ENCODE results near the gene PIEZO2. TPM values are rescaled to one million over a fixed set of nuclear protein-coding genes. Genes with fewer than 3 reads are reported as not detected.

Gene PIEZO2
- total RNA-seq, 1 donor from 2014 or later: 5.3 TPM

DNA sequence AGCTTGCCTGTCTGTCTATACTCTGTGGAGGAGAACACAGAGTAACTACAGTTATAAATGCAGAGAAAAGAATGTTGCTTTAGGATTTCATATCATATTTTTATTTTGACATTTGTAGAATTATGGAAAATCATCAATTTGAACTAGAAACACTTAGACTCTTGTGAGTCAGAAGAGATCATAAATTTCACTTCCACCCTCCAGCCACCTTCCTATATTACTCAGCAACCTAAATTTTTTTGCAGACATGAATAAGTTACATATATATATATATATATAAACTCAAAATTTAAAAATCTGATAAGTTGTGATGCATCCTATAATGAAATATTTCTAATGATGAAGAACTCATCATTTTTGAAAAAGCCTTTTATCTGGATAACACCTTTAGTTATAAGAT is 172.3 kb downstream of the PIEZO2 start:
- Histone ChIP-seq H3K27me3 (ENCODE audit: insufficient read depth, low read length) (no peaks in the 10 kb centered on the region), H3K9me3 (ENCODE audit: insufficient read depth, low read depth, low read length) (no peaks in the 10 kb centered on the region), H3K4me3 (ENCODE audit: insufficient read depth, low read depth, low read length) (no peak overlapping the region), H4K20me1 (ENCODE audit: insufficient read depth, low read length) (no peaks in the 10 kb centered on the region), H3K9ac (ENCODE audit: low read length) (no peak overlapping the region), H3K4me2 (ENCODE audit: low read length) (no peak overlapping the region), H3K79me2 (ENCODE audit: insufficient read depth, low read length) (no peaks in the 10 kb centered on the region), H3K27ac (ENCODE audit: low read depth, low read length) (no peak overlapping the region), H3K4me1 (ENCODE audit: insufficient read depth, low read length) (no peaks in the 10 kb centered on the region), H3K36me3 (ENCODE audit: insufficient read depth, low read length) (no peaks in the 10 kb centered on the region), H2AFZ (ENCODE audit: low read depth, low read length) (no peak overlapping the region)
- H3K27ac Mint-ChIP-seq (ENCODE audit: unreplicated experiment): no peak overlapping the region
- H3K27me3 Mint-ChIP-seq (ENCODE audit: low read depth, unreplicated experiment): no peaks in the 10 kb centered on the region
- FAIRE-seq (no peak), DNase-seq (ENCODE audit: low read depth) (no peak)
- H3K4me1 Mint-ChIP-seq (ENCODE audit: low read depth, unreplicated experiment): no peaks in the 10 kb centered on the region
- TF ChIP-seq, protein P1, sequence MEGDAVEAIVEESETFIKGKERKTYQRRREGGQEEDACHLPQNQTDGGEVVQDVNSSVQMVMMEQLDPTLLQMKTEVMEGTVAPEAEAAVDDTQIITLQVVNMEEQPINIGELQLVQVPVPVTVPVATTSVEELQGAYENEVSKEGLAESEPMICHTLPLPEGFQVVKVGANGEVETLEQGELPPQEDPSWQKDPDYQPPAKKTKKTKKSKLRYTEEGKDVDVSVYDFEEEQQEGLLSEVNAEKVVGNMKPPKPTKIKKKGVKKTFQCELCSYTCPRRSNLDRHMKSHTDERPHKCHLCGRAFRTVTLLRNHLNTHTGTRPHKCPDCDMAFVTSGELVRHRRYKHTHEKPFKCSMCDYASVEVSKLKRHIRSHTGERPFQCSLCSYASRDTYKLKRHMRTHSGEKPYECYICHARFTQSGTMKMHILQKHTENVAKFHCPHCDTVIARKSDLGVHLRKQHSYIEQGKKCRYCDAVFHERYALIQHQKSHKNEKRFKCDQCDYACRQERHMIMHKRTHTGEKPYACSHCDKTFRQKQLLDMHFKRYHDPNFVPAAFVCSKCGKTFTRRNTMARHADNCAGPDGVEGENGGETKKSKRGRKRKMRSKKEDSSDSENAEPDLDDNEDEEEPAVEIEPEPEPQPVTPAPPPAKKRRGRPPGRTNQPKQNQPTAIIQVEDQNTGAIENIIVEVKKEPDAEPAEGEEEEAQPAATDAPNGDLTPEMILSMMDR (IDR thresholded peaks at IDR 0.05; ENCODE audit: insufficient read depth, low read depth, low read length): no peak
- TF ChIP-seq EZH2 (IDR thresholded peaks at IDR 0.05; ENCODE audit: insufficient read depth, low read length): no peak
- no peaks in the 10 kb centered on the region for H3K9me3 Mint-ChIP-seq (ENCODE audit: unreplicated experiment)
- H3K4me3 Mint-ChIP-seq (ENCODE audit: unreplicated experiment): no peak overlapping the region
- H3K36me3 Mint-ChIP-seq (ENCODE audit: low read depth, unreplicated experiment): no peaks in the 10 kb centered on the region

DNA sequence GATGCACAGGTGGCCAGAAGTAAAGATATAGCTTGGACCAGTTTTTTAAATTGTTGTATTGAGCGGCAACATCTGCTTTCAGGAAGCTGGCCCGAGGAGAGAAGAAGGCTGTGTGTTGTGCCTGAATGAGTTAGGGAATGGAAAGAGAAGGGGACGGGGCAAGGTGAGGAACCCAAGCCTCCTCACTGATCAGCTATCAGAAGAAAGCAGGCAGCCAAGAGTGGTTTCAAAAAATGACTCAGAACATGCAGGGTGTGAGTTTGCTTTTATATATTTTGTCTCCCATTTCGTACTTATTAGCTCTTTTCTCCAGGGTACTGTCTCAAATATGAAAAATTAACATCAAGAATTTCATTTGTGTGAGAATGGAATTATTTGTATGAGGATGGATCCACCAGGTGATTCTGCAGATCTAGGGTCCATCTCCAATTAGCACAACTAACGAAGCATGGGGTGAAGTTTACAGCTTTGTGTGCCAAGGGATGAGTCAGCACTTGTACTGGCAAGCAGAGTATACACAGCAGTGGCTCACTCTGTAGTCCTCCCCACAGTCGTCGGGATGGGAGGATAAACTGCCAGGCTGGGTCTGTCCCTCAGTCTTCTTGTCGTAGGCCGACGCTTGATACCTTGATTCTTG is 175.7 kb downstream of the PIEZO2 start:
- Histone ChIP-seq H3K79me2 (ENCODE audit: insufficient read depth, low read length) (no peaks in the 10 kb centered on the region), H3K9me3 (ENCODE audit: insufficient read depth, low read depth, low read length) (no peaks in the 10 kb centered on the region), H3K36me3 (ENCODE audit: insufficient read depth, low read length) (no peaks in the 10 kb centered on the region), H3K9ac (ENCODE audit: low read length) (no peak overlapping the region), H3K4me2 (ENCODE audit: low read length) (no peak overlapping the region), H3K4me3 (ENCODE audit: insufficient read depth, low read depth, low read length) (no peak overlapping the region), H3K4me1 (ENCODE audit: insufficient read depth, low read length) (no peaks in the 10 kb centered on the region), H2AFZ (ENCODE audit: low read depth, low read length) (no peak overlapping the region), H3K27ac (ENCODE audit: low read depth, low read length) (no peak overlapping the region), H3K27me3 (ENCODE audit: insufficient read depth, low read length) (no peaks in the 10 kb centered on the region), H4K20me1 (ENCODE audit: insufficient read depth, low read length) (no peaks in the 10 kb centered on the region)
- no peak overlapping the region for H3K4me3 Mint-ChIP-seq (ENCODE audit: unreplicated experiment)
- no peaks in the 10 kb centered on the region for H3K9me3 Mint-ChIP-seq (ENCODE audit: unreplicated experiment)
- FAIRE-seq (no peak), DNase-seq (ENCODE audit: low read depth) (peak; percentile 35)
- TF ChIP-seq, protein P1 (IDR thresholded peaks at IDR 0.05; ENCODE audit: insufficient read depth, low read depth, low read length): no peak
- no peak for TF ChIP-seq EZH2 (IDR thresholded peaks at IDR 0.05; ENCODE audit: insufficient read depth, low read length)
- H3K27me3 Mint-ChIP-seq (ENCODE audit: low read depth, unreplicated experiment): no peaks in the 10 kb centered on the region
- no peaks in the 10 kb centered on the region for H3K4me1 Mint-ChIP-seq (ENCODE audit: low read depth, unreplicated experiment)
- no peak overlapping the region for H3K27ac Mint-ChIP-seq (ENCODE audit: unreplicated experiment)
- no peaks in the 10 kb centered on the region for H3K36me3 Mint-ChIP-seq (ENCODE audit: low read depth, unreplicated experiment)

DNA sequence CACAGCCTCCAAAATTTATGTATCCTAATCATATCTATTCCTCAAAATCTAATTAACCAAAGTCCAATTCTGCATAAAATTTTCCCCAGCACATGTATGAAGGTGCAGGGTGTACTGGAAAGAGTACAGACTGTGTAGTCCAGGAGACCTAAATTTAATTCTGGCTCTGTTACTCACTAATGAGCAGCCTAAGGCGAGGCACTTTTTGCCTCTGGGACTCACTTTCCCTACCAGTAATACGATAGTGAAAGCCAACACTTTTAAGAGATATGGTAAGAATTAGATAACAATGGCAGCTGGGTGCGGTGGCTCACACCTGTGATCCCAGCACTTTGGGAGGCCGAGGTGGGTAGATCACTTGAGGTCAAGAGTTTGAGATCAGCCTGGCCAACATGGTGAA is 177.7 kb downstream of the PIEZO2 start:
- no peaks in the 10 kb centered on the region for H3K4me1 Mint-ChIP-seq (ENCODE audit: low read depth, unreplicated experiment)
- H3K27me3 ChIP-seq (ENCODE audit: insufficient read depth, low read length): no peaks in the 10 kb centered on the region
- no peaks in the 10 kb centered on the region for H3K36me3 Mint-ChIP-seq (ENCODE audit: low read depth, unreplicated experiment)
- H4K20me1 ChIP-seq (ENCODE audit: insufficient read depth, low read length): no peaks in the 10 kb centered on the region
- H3K4me3 Mint-ChIP-seq (ENCODE audit: unreplicated experiment): no peak overlapping the region
- no peak overlapping the region for H3K4me2 ChIP-seq (ENCODE audit: low read length)
- peaks cover 3% of the 10 kb centered on the region for H3K9me3 Mint-ChIP-seq (ENCODE audit: unreplicated experiment)
- TF ChIP-seq, protein P1 (IDR thresholded peaks at IDR 0.05; ENCODE audit: insufficient read depth, low read depth, low read length): no peak
- TF ChIP-seq EZH2 (IDR thresholded peaks at IDR 0.05; ENCODE audit: insufficient read depth, low read length): no peak
- DNase-seq (ENCODE audit: low read depth) (no peak), FAIRE-seq (no peak)
- H3K27me3 Mint-ChIP-seq (ENCODE audit: low read depth, unreplicated experiment): no peaks in the 10 kb centered on the region
- no peak overlapping the region for H2AFZ ChIP-seq (ENCODE audit: low read depth, low read length)
- H3K36me3 ChIP-seq (ENCODE audit: insufficient read depth, low read length): no peaks in the 10 kb centered on the region
- H3K4me1 ChIP-seq (ENCODE audit: insufficient read depth, low read length): no peaks in the 10 kb centered on the region
- no peak overlapping the region for H3K27ac Mint-ChIP-seq (ENCODE audit: unreplicated experiment)
- no peak overlapping the region for H3K4me3 ChIP-seq (ENCODE audit: insufficient read depth, low read depth, low read length)
- no peak overlapping the region for H3K9ac ChIP-seq (ENCODE audit: low read length)
- H3K27ac ChIP-seq (ENCODE audit: low read depth, low read length): no peak overlapping the region
- no peaks in the 10 kb centered on the region for H3K79me2 ChIP-seq (ENCODE audit: insufficient read depth, low read length)
- H3K9me3 ChIP-seq (ENCODE audit: insufficient read depth, low read depth, low read length): no peaks in the 10 kb centered on the region
